Erythroblast (primary cell): Measurements from ENCODE around the gene FREM1.

ENCODE experiments used
- GATA1 ChIP-seq: IDR thresholded peaks from 2 replicates; pipeline ENCODE4 v1.6.1; 2011; ENCODE audit warnings: low read depth, mild to moderate bottlenecking, control low read depth, low read length, moderate library complexity
- POLR2A ChIP-seq: IDR thresholded peaks from 2 replicates; pipeline ENCODE4 v1.6.1; 2011; ENCODE audit warnings: mild to moderate bottlenecking, low read length

DNA sequence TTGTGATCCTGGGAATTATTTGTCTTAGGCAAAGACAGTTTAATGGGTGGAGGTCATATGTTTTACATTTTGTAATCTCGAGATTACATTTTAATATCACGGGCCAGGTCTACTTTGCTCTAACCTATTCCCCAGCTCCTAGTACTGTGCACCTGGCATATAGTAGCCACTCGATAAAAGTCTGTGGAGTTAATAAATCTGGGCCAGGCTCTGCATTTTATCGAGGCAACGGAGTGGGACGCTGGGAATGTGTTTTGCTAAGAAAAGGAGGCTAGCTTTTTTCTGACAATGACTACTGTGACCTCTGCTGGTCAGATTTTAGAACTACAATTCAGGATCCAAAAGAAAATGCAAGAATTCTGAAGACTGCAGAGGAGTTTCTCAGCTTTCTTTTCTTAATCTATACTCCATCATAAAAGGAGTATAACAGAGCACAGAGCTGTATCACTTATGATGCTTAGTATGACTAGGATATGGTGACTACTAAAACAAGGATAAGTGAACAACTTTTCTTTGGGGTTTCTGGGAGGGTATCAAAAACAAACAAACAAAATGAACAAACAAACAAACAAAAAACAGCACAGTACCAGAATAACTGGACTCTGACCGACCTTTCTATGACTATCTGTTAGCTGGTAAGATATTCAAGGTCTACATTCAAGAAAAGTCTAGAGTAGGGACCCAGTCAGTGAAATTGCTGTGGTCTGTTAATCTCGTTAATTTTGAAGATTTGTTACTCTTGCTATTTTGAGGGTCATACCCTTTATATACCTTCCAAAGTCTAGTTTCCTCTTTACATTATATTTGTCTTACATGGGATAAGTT is 141.6 kb downstream of the FREM1 start:
- TF ChIP-seq POLR2A, result no peak
- TF ChIP-seq GATA1, result no peak
